C4-2B (cell line): ENCODE measurements around the gene TRAF3.

Experiments used
- H3K27ac ChIP-seq: fragments of 450-650 bp; 2 replicates; pipeline ENCODE4 v1.5.1; 2017
- CTCF ChIP-seq: fragments of 450-650 bp; conservative IDR thresholded peaks from 2 replicates; pipeline ENCODE4 v1.5.1; 2017; ENCODE audit warnings: mild to moderate bottlenecking
- ZFX ChIP-seq: fragments of 450-650 bp; IDR thresholded peaks from 2 replicates; pipeline ENCODE4 v1.6.1; 2017

Gene TRAF3

GRCh38 chr14:102795060-102795925 lies 18.0 kb downstream of the TRAF3 start:
- H3K27ac ChIP-seq: no peak overlapping the region
- no peak for TF ChIP-seq ZFX
- TF ChIP-seq CTCF: no peak

- no peak overlapping the region for H3K27ac ChIP-seq
- TF ChIP-seq ZFX (no peak), CTCF (no peak)
Measured at GRCh38 chr14:102796661-102797190, 19.5 kb downstream of the TRAF3 start.

GRCh38 chr14:102798926-102799325 lies 21.7 kb downstream of the TRAF3 start:
- TF ChIP-seq ZFX (no peak), CTCF (no peak)
- H3K27ac ChIP-seq: no peak overlapping the region

GRCh38 chr14:102799684-102800562 lies 22.7 kb downstream of the TRAF3 start:
- H3K27ac ChIP-seq: no peak overlapping the region
- TF ChIP-seq ZFX: no peak
- no peak for TF ChIP-seq CTCF

GRCh38 chr14:102802834-102803523 lies 25.7 kb downstream of the TRAF3 start:
- no peak for TF ChIP-seq ZFX
- H3K27ac ChIP-seq: no peak overlapping the region

- no peak for TF ChIP-seq ZFX
- no peak for TF ChIP-seq CTCF
- no peak overlapping the region for H3K27ac ChIP-seq
Measured at GRCh38 chr14:102804858-102805257, 27.6 kb downstream of the TRAF3 start.

GRCh38 chr14:102805371-102805891 lies 28.2 kb downstream of the TRAF3 start:
- TF ChIP-seq CTCF: no peak
- TF ChIP-seq ZFX: no peak
- no peak overlapping the region for H3K27ac ChIP-seq
